Lower lobe of right lung (tissue), 2 donors: ENCODE data around the gene SPPL3. TPM values are rescaled to one million over a fixed set of nuclear protein-coding genes. Genes with fewer than 3 reads are reported as not detected.

Experiments used
- ATAC-seq, 2 donors: fragments of 200-7000 bp; cut with Tn5 transposase; one replicate each; pipeline ENCODE4 v1.9.1; 2020 to 2022; ENCODE audit warnings: mild to moderate bottlenecking in 2 of 2, moderate library complexity in 2 of 2
- DNase-seq: peaks from one replicate; pipeline ENCODE4 v3.0.0-alpha.2; 2020
- H3K27ac ChIP-seq: fragments of 200-600 bp; one replicate; pipeline ENCODE4 v1.8.0; 2022
- H3K27me3 ChIP-seq: fragments of 200-600 bp; one replicate; pipeline ENCODE4 v1.8.0; 2022; ENCODE audit warnings: low read depth
- H3K36me3 ChIP-seq: fragments of 200-600 bp; one replicate; pipeline ENCODE4 v1.8.0; 2022; ENCODE audit warnings: mild to moderate bottlenecking
- H3K4me1 ChIP-seq: fragments of 200-600 bp; one replicate; pipeline ENCODE4 v1.8.0; 2022
- H3K4me3 ChIP-seq: fragments of 200-600 bp; one replicate; pipeline ENCODE4 v1.8.0; 2022; ENCODE audit warnings: mild to moderate bottlenecking
- H3K9me3 ChIP-seq: fragments of 200-600 bp; one replicate; pipeline ENCODE4 v1.8.0; 2022
- CTCF ChIP-seq: fragments of 200-600 bp; IDR thresholded peaks from one replicate; pipeline ENCODE4 v1.8.0; 2022; ENCODE audit warnings: antibody characterized with exemption, mild to moderate bottlenecking
- intact Hi-C: fragments of 100-400 bp; cut with DNase I; formaldehyde crosslinking; loops from one replicate; pipeline ENCODE4 v1.11.0; 2022
- total RNA-seq: library from RNA; stranded (reverse); fragmentation: NEBNext Ultra II Directional; extraction: Animal tissue kit (Norgen Biotek cat#: 25700); gene quantifications from one replicate; pipeline ENCODE4 v1.2.1, GENCODE V29; 2021
- donor health status: DM: no; HTN: yes; CAD: no; lungs with severe emphysema.

The SPPL3 gene
- total RNA-seq, 1 donor from 2014 or later = 44.0 TPM

GRCh38 chr12:120882055-120882555, 22.1 kb downstream of the SPPL3 start:
- Histone ChIP-seq H3K27ac (no peak overlapping the region), H3K27me3 (no peaks in the 10 kb centered on the region), H3K9me3 (no peaks in the 10 kb centered on the region), H3K4me3 (no peak overlapping the region), H3K36me3 (no peaks in the 10 kb centered on the region), H3K4me1 (peaks cover 13% of the 10 kb centered on the region)
- DNase-seq = no peak
- intact Hi-C loops = no loop called here
- ATAC-seq = no peak
- no peak for TF ChIP-seq CTCF

- Histone ChIP-seq H3K27me3 (no peaks in the 10 kb centered on the region), H3K36me3 (no peaks in the 10 kb centered on the region), H3K4me1 (no peaks in the 10 kb centered on the region), H3K4me3 (no peak overlapping the region), H3K9me3 (no peaks in the 10 kb centered on the region), H3K27ac (no peak overlapping the region)
- intact Hi-C loops = no loop called here
- TF ChIP-seq CTCF = no peak
- ATAC-seq (peak in 1 of 2 donors; percentile 59), DNase-seq (no peak)
Observed at GRCh38 chr12:120879718-120880300, 24.3 kb downstream of the SPPL3 start.

GRCh38 chr12:120879102-120879501, 25.1 kb downstream of the SPPL3 start:
- no peaks in the 10 kb centered on the region for H3K36me3 ChIP-seq
- H3K9me3 ChIP-seq = no peaks in the 10 kb centered on the region
- peak in 1 of 2 donors; percentile 46 for ATAC-seq
- no peak for DNase-seq
- intact Hi-C loops = no loop called here
- H3K4me3 ChIP-seq = no peak overlapping the region
- peaks cover under 1% of the 10 kb centered on the region for H3K4me1 ChIP-seq
- H3K27me3 ChIP-seq = no peaks in the 10 kb centered on the region
- H3K27ac ChIP-seq = no peak overlapping the region
- TF ChIP-seq CTCF = no peak

- H3K27me3 ChIP-seq = no peaks in the 10 kb centered on the region
- intact Hi-C loops = no loop called here
- TF ChIP-seq CTCF = no peak
- DNase-seq (no peak), ATAC-seq (no peak)
- H3K4me1 ChIP-seq = peaks cover 22% of the 10 kb centered on the region
- H3K36me3 ChIP-seq = no peaks in the 10 kb centered on the region
- H3K27ac ChIP-seq = no peak overlapping the region
- H3K4me3 ChIP-seq = no peak overlapping the region
- no peaks in the 10 kb centered on the region for H3K9me3 ChIP-seq
Observed at GRCh38 chr12:120874547-120875245, 29.5 kb downstream of the SPPL3 start.

- intact Hi-C loops = no loop called here
- Histone ChIP-seq H3K4me3 (no peak overlapping the region), H3K27ac (no peak overlapping the region), H3K9me3 (no peaks in the 10 kb centered on the region), H3K27me3 (no peaks in the 10 kb centered on the region), H3K4me1 (peaks cover 22% of the 10 kb centered on the region), H3K36me3 (no peaks in the 10 kb centered on the region)
- DNase-seq (no peak), ATAC-seq (no peak)
- TF ChIP-seq CTCF = no peak
Observed at GRCh38 chr12:120873226-120873625, 30.9 kb downstream of the SPPL3 start.
